GM10266 (cell line): Measurements from ENCODE around the gene MFAP4.
A peak's percentile ranks its signal among the peaks of the same experiment; 100 is the strongest.

Experiments used
- DNase-seq: peaks from one replicate; pipeline ENCODE4 v3.0.0; 2012; ENCODE audit errors: extremely low spot score
- CTCF ChIP-seq: IDR thresholded peaks from 2 replicates; pipeline ENCODE4 v1.5.1; 2012; ENCODE audit warnings: mild to moderate bottlenecking, low read depth; ENCODE audit not compliant: control insufficient read depth, insufficient read depth; ENCODE audit errors: missing control alignments

MFAP4 gene

GRCh38 chr17:19402171-19402570 lies 15.2 kb upstream of the MFAP4 start:
- TF ChIP-seq CTCF: no peak
- no peak for DNase-seq

- TF ChIP-seq CTCF: no peak
- no peak for DNase-seq
Observed at GRCh38 chr17:19401321-19402010, 14.5 kb upstream of the MFAP4 start.

GRCh38 chr17:19399750-19400450 lies 12.9 kb upstream of the MFAP4 start:
- no peak for TF ChIP-seq CTCF
- no peak for DNase-seq

- no peak for TF ChIP-seq CTCF
- no peak for DNase-seq
Observed at GRCh38 chr17:19398301-19399181, 11.6 kb upstream of the MFAP4 start.

GRCh38 chr17:19397556-19398041 lies 10.6 kb upstream of the MFAP4 start:
- TF ChIP-seq CTCF: peak; percentile 48
- DNase-seq: no peak

GRCh38 chr17:19392303-19392702 lies 5.3 kb upstream of the MFAP4 start:
- TF ChIP-seq CTCF: no peak

More at GRCh38 chr17:19392303-19392702, 5.3 kb upstream of the MFAP4 start:
- DNase-seq: no peak
